GM12878 (cell line): ENCODE measurements around the gene DPM3. TPM values are rescaled to one million over a fixed set of nuclear protein-coding genes. Genes with fewer than 3 reads are reported as not detected.

Experiments used
- ATAC-seq: fragments of 200-7000 bp; cut with Tn5 transposase; 3 replicates; pipeline ENCODE4 v1.9.1; 2020; ENCODE audit warnings: mild to moderate bottlenecking, moderate library complexity
- BruUV-seq: library from RNA; stranded (reverse); fragments of 400-500 nt; replicated peaks from 2 replicates; lab custom pipeline; 2021; lab: Mats Ljungman, UMichigan
- CTCF ChIA-PET: fragments of 300-600 bp; sonication (Branson Sonifier 250); formaldehyde crosslinking; extraction: SDS; loops from one replicate; lab custom pipeline; 2021; ENCODE audit warnings: inconsistent platforms; lab: Yijun Ruan, JAX
- POLR2A ChIA-PET: fragments of 350-600 bp; formaldehyde crosslinking; extraction: SDS; loops from one replicate; lab custom pipeline; 2021; ENCODE audit warnings: inconsistent platforms; lab: Charles Lee
- RAD21 ChIA-PET: fragments of 300-600 bp; sonication (Branson Sonifier 250); formaldehyde crosslinking; loops from one replicate; lab custom pipeline; 2023; ENCODE audit warnings: antibody characterized with exemption; ENCODE audit not compliant: unreplicated experiment; lab: Charles Lee
- SMC1A ChIA-PET: fragments of 300-600 bp; sonication (Branson Sonifier 250); formaldehyde crosslinking; loops from one replicate; lab custom pipeline; 2023; ENCODE audit not compliant: unreplicated experiment, uncharacterized antibody; lab: Charles Lee
- DNase-seq: peaks from one replicate; pipeline ENCODE4 v3.0.0-alpha.2; 2011; ENCODE audit warnings: low read depth, low spot score
- FAIRE-seq: peaks from 3 replicates; lab custom pipeline; 2011; peaks lifted over from hg19 to GRCh38; lab: Jason Lieb, UNC
- H2AFZ ChIP-seq: 2 replicates; pipeline ENCODE4 v1.6.0; 2011; ENCODE audit warnings: low read depth, low read length, control low read depth; ENCODE audit not compliant: control insufficient read depth
- H3K27ac ChIP-seq: 2 replicates; pipeline ENCODE4 v1.5.1; 2011; ENCODE audit warnings: control low read depth; ENCODE audit not compliant: control insufficient read depth, insufficient read depth
- H3K27me3 ChIP-seq, 2 experiments: replicated peaks in 1 of 2; 2 replicates each; pipeline versions ENCODE4 v1.6.0 to v1.6.1; 2011; ENCODE audit warnings: low read length in 1 of 2; ENCODE audit not compliant: control insufficient read depth in 2 of 2, insufficient read depth in 2 of 2
- H3K36me3 ChIP-seq, 2 experiments: 2 replicates each; pipeline ENCODE4 v1.5.1; 2011; ENCODE audit warnings: low read length in 1 of 2; ENCODE audit not compliant: control insufficient read depth in 2 of 2, insufficient read depth in 2 of 2
- H3K4me1 ChIP-seq: 2 replicates; pipeline ENCODE4 v1.6.1; 2011; ENCODE audit warnings: mild to moderate bottlenecking, low read length, moderate library complexity, mixed read lengths; ENCODE audit not compliant: control insufficient read depth, insufficient read depth
- H3K4me2 ChIP-seq: 2 replicates; pipeline ENCODE4 v1.6.0; 2011; ENCODE audit warnings: control low read depth; ENCODE audit not compliant: control insufficient read depth, insufficient read depth
- H3K4me3 ChIP-seq: fragments of 200-600 bp; sonication (generic); 2 replicates; pipeline ENCODE4 v1.5.1; 2016
- H3K79me2 ChIP-seq: 2 replicates; pipeline ENCODE4 v1.6.0; 2011; ENCODE audit warnings: low read length; ENCODE audit not compliant: control insufficient read depth, insufficient read depth
- H3K9ac ChIP-seq: 2 replicates; pipeline ENCODE4 v1.8.0; 2011; ENCODE audit warnings: low read length, control low read depth, mixed read lengths; ENCODE audit not compliant: control insufficient read depth, insufficient read depth
- H3K9me3 ChIP-seq: replicated peaks from 3 replicates; pipeline ENCODE4 v1.5.1; 2011; ENCODE audit warnings: mild to moderate bottlenecking, low read length; ENCODE audit not compliant: control insufficient read depth, insufficient read depth
- H4K20me1 ChIP-seq: 2 replicates; pipeline ENCODE4 v1.6.0; 2011; ENCODE audit not compliant: control insufficient read depth, insufficient read depth
- CEBPZ ChIP-seq: fragments of 150-350 bp; IDR thresholded peaks from 2 replicates; pipeline ENCODE4 v1.6.1; 2016; ENCODE audit warnings: low read depth, low read length
- EGR1 ChIP-seq, 2 experiments: IDR thresholded peaks; 1 replicate in 1 of 2; 2 replicates in 1 of 2; pipeline ENCODE4 v1.6.1; 2011 to 2012; ENCODE audit warnings: low read depth in 2 of 2, low read length in 2 of 2, borderline replicate concordance in 1 of 2, mild to moderate bottlenecking in 1 of 2, moderate library complexity in 1 of 2
- ETV6 ChIP-seq, 2 experiments: fragments of 450-650 bp in 1 of 2; IDR thresholded peaks in 1 of 2; conservative IDR thresholded peaks in 1 of 2; 2 replicates each; pipeline ENCODE4 v1.6.1; 2014; ENCODE audit warnings: antibody characterized with exemption in 1 of 2, borderline replicate concordance in 1 of 2, low read depth in 1 of 2, mild to moderate bottlenecking in 1 of 2, moderate library complexity in 1 of 2
- FOXM1 ChIP-seq: IDR thresholded peaks from 2 replicates; pipeline ENCODE4 v1.6.1; 2012; ENCODE audit warnings: low read depth, mild to moderate bottlenecking, inconsistent platforms, low read length, moderate library complexity
- SUPT20H ChIP-seq: IDR thresholded peaks from 2 replicates; pipeline ENCODE4 v1.6.1; 2011; ENCODE audit warnings: low read depth, mild to moderate bottlenecking, low read length, moderate library complexity, borderline replicate concordance; ENCODE audit not compliant: control insufficient read depth
- ZNF24 ChIP-seq: fragments of 450-650 bp; IDR thresholded peaks from 2 replicates; pipeline ENCODE4 v1.6.1; 2017; ENCODE audit warnings: antibody characterized with exemption, mild to moderate bottlenecking
- WGBS: methylation state at CpG from one replicate; pipeline ENCODE4 v1.1.6; 2016; ENCODE audit warnings: low lambda C conversion rate; ENCODE audit not compliant: insufficient replicate concordance, insufficient coverage; ENCODE audit errors: missing lambda C conversion rate; 5-methylcytosine and 5-hydroxymethylcytosine counted together
- in situ Hi-C: fragments of 300-500 bp; cut with MboI; formaldehyde crosslinking; loops from 9 replicates; pipeline ENCODE4 v1.14.3; 2018; ENCODE audit warnings: mixed read lengths
- intact Hi-C: fragments of 100-400 bp; cut with micrococcal nuclease; formaldehyde crosslinking; loops from one replicate; pipeline ENCODE4 v1.14.2; 2022; ENCODE audit not compliant: unreplicated experiment
- polyA plus RNA-seq, 11 experiments: library from polyadenylated mRNA; depleted of rRNA in 4 of 11; unstranded in 6 of 11; stranded (reverse) in 5 of 11; fragments of >200 nt; fragmentation: Nextera tagmentation in 4 of 11; fragmentation: Illumina TruSeq in 1 of 11; extraction: Ambion mirVana in 4 of 11; extraction: Trizol in 1 of 11; gene quantifications; 1 replicate in 1 of 11; 2 replicates in 10 of 11; pipeline versions ENCODE4 v1.2.1 to v1.2.3, GENCODE V29; 2011 to 2016; ENCODE audit warnings: inconsistent platforms in 2 of 11, missing spikeins in 2 of 11, low read depth in 1 of 11
- total RNA-seq, 4 experiments: library from RNA; depleted of rRNA in 3 of 4; stranded (reverse); fragments of >200 nt in 3 of 4; fragmentation: Illumina TruSeq in 1 of 4; extraction: Trizol in 1 of 4; gene quantifications; 2 replicates each; pipeline versions ENCODE4 v1.2.1 to v1.2.3, GENCODE V29; 2013 to 2021
- TF ChIP-seq, protein P1 (sequence below): IDR thresholded peaks from 2 replicates; pipeline ENCODE4 v1.6.1; 2011; ENCODE audit warnings: low read depth, low read length, improper control_type of control experiment, borderline replicate concordance

DPM3 gene
- total and polyA plus RNA-seq, 10 of the 15 experiments (the other 5 are each of a cell fraction or from before 2014, with no cell fraction given) = 5.9 to 78.7 (median 25.7) TPM

DNA sequence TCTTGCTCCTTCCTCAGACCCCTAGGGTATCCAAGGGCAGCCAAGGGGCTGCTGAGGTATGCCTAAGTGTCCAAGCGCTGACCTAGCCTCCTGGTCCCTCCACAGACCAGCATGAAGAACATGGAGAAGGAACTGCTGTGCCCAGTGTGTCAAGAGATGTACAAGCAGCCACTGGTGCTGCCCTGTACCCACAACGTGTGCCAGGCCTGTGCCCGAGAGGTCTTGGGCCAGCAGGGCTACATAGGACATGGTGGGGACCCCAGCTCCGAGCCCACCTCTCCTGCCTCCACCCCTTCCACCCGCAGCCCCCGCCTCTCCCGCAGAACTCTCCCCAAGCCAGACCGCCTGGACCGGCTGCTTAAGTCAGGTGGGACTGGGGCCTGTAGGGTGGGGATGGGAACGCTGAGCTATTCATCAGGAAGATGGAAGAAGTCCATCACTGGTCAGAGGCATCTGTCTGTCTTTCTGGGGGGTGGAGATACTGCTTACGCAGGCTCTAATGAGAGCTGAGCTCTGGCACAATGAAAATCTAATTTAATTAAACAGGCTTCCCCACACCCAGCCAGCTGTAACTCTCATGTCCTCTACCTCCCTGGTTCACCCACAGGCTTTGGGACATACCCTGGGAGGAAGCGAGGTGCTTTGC is 35.1 kb upstream of the DPM3 start:
- no peak for FAIRE-seq

More for the DNA sequence above, 35.1 kb upstream of the DPM3 start:
- H3K4me3 ChIP-seq = no peak overlapping the region
- SMC1A ChIA-PET = interaction anchor here (0.9 to 4.7 kb wide), 5 partner anchors 10 to 51 kb away, joined by 3 to 46 read pairs (median 6); no protein-coding TSS in a partner anchor
- RAD21 ChIA-PET = interaction anchor here (1.1 to 4.8 kb wide), 8 partner anchors 10 to 149 kb away, joined by 4 to 77 read pairs (median 6); partner anchors contain the start of gene THBS3
- peaks cover 26% of the 10 kb centered on the region for H3K4me1 ChIP-seq
- H3K36me3 ChIP-seq = peaks cover 0 to under 1% of the 10 kb centered on the region in 2 experiments; a peak in 1 of 4 replicates
- in situ Hi-C loops = no loop called here
- ATAC-seq = no peak
- CTCF ChIA-PET = interaction anchor here (0.9 to 12.1 kb wide), 16 partner anchors 10 to 90 kb away, joined by 3 to 284 read pairs (median 5); a partner anchor contains a TSS
- no peaks in the 10 kb centered on the region; the same call in 2 of the 3 replicates for H3K9me3 ChIP-seq
- no peak overlapping the region for H2AFZ ChIP-seq
- TF ChIP-seq ZNF24 = no peak
- no peak for TF ChIP-seq CEBPZ
- TF ChIP-seq SUPT20H = no peak
- TF ChIP-seq FOXM1 = no peak
- TF ChIP-seq, protein P1, sequence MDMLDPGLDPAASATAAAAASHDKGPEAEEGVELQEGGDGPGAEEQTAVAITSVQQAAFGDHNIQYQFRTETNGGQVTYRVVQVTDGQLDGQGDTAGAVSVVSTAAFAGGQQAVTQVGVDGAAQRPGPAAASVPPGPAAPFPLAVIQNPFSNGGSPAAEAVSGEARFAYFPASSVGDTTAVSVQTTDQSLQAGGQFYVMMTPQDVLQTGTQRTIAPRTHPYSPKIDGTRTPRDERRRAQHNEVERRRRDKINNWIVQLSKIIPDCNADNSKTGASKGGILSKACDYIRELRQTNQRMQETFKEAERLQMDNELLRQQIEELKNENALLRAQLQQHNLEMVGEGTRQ = no peak
- TF ChIP-seq EGR1 (IDR thresholded peaks at IDR 0.05; ENCODE audit: borderline replicate concordance in 1 of 2, low read depth in 2 of 2, low read length in 2 of 2) = no peak
- TF ChIP-seq ETV6 (conservative IDR thresholded peaks at IDR 0.05 in 1 of 2, IDR thresholded peaks at IDR 0.05 in 1 of 2; ENCODE audit: borderline replicate concordance in 1 of 2, low read depth in 1 of 2) = no peak
- 62% methylated on average over 12 of the region's 12 CpGs for WGBS
- H3K4me2 ChIP-seq = no peak overlapping the region
- H3K27ac ChIP-seq = no peak overlapping the region
- intact Hi-C loops = no loop called here
- no peaks in the 10 kb centered on the region for H3K27me3 ChIP-seq
- peaks cover 12% of the 10 kb centered on the region for H3K79me2 ChIP-seq
- DNase-seq = no peak
- no TSS peak for BruUV-seq
- no peak overlapping the region for H3K9ac ChIP-seq
- H4K20me1 ChIP-seq = no peaks in the 10 kb centered on the region
- POLR2A ChIA-PET = interaction anchor here (0.5 to 7.4 kb wide), 6 partner anchors 8 to 191 kb away, joined by 3 to 77 read pairs (median 7); no protein-coding TSS in a partner anchor
